Uterus (tissue), 4 donors: ENCODE measurements around the gene PHC2. TPM values are rescaled to one million over a fixed set of nuclear protein-coding genes. Genes with fewer than 3 reads are reported as not detected.

Experiments used
- DNase-seq, 2 donors: peaks; one replicate each; pipeline ENCODE4 v3.0.0-alpha.2; 2019 to 2020
- H3K27ac ChIP-seq, 2 donors: fragments of 200-600 bp; sonication (generic); 1 replicate in 1 of 2; 2 replicates in 1 of 2; pipeline ENCODE4 v1.5.1; 2016 to 2018
- H3K27me3 ChIP-seq, 2 donors: fragments of 200-600 bp; sonication (generic); one replicate each; pipeline ENCODE4 v1.5.1; 2018 to 2019; ENCODE audit warnings: control low read depth in 1 of 2
- H3K36me3 ChIP-seq, 2 donors: fragments of 200-600 bp; sonication (generic); one replicate each; pipeline ENCODE4 v1.5.1; 2019; ENCODE audit warnings: control low read depth in 1 of 2
- H3K4me1 ChIP-seq, 2 donors: fragments of 200-600 bp; sonication (generic); one replicate each; pipeline ENCODE4 v1.5.1; 2018 to 2019; ENCODE audit warnings: control low read depth in 1 of 2
- H3K4me3 ChIP-seq, 2 donors: fragments of 200-600 bp; sonication (generic); 1 replicate in 1 of 2; 2 replicates in 1 of 2; pipeline ENCODE4 v1.5.1; 2018 to 2019; ENCODE audit warnings: mild to moderate bottlenecking in 1 of 2
- H3K9me3 ChIP-seq, 2 donors: fragments of 200-600 bp; sonication (generic); one replicate each; pipeline ENCODE4 v1.5.1; 2019; ENCODE audit warnings: control low read depth in 1 of 2
- POLR2A ChIP-seq, 2 donors: fragments of 450-650 bp; IDR thresholded peaks; one replicate each; pipeline ENCODE4 v1.6.1; 2016; ENCODE audit warnings: antibody characterized with exemption in 2 of 2, mild to moderate bottlenecking in 1 of 2, moderate library complexity in 1 of 2
- intact Hi-C: fragments of 100-400 bp; cut with DNase I; formaldehyde crosslinking; loops from one replicate; pipeline ENCODE4 v1.15.1; 2023; ENCODE audit warnings: low total_unique reads
- total RNA-seq, 4 donors: library from RNA; depleted of rRNA in 3 of 4; stranded (reverse); fragments of >200 nt in 3 of 4; gene quantifications; one replicate each; pipeline versions ENCODE4 v1.1.0 to v1.2.4, GENCODE V29; 2014 to 2023
- TF ChIP-seq, protein P1 (sequence below), 4 experiments: fragments of 200-600 bp in 2 of 4; fragments of 450-650 bp in 2 of 4; sonication (generic) in 2 of 4; IDR thresholded peaks; one replicate each; pipeline ENCODE4 v1.5.1; 2016 to 2019; ENCODE audit warnings: antibody characterized with exemption in 4 of 4, mild to moderate bottlenecking in 2 of 4, moderate library complexity in 1 of 4
- donor health status: DM: yes; HTN: yes; CAD: no.

PHC2 gene
- total RNA-seq, 4 donors from 2014 or later: 51.5 to 203 (median 102) TPM

DNA sequence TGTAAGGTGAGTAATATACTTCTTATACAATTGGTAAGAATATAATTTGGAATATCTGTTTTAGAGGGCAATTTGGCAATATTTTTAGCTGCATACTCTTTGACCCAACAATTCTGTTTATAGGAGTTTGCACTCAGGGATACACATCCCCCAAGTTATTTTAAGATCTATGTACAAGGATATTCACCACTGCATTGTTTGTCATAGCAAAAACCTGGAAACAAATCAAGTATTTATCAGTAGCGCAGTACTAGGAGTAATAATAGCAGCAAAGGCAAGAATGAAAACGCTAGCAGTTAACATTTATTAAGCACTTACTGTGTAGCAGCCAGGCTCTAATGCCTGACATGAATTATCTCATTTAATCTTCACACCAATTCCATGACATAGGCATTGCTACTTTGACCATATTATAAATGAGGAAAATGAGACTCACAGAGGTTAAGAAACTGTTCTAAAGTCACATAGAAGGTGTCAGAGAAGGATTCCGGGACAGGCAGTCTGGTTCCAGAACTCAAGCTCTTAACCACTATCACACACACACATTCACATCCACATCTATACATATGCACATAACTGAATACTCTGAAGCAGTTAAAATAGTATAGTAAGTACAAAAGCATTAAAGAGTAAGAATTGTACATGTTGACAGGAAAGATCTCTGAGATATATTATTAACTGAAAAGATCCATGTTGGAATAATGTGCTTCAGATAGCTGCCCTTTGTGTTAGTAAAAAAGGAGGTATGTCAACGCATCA is 30.6 kb downstream of the PHC2 start:
- TF ChIP-seq, protein P1, sequence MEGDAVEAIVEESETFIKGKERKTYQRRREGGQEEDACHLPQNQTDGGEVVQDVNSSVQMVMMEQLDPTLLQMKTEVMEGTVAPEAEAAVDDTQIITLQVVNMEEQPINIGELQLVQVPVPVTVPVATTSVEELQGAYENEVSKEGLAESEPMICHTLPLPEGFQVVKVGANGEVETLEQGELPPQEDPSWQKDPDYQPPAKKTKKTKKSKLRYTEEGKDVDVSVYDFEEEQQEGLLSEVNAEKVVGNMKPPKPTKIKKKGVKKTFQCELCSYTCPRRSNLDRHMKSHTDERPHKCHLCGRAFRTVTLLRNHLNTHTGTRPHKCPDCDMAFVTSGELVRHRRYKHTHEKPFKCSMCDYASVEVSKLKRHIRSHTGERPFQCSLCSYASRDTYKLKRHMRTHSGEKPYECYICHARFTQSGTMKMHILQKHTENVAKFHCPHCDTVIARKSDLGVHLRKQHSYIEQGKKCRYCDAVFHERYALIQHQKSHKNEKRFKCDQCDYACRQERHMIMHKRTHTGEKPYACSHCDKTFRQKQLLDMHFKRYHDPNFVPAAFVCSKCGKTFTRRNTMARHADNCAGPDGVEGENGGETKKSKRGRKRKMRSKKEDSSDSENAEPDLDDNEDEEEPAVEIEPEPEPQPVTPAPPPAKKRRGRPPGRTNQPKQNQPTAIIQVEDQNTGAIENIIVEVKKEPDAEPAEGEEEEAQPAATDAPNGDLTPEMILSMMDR (IDR thresholded peaks at IDR 0.05): no peak
- no peak for TF ChIP-seq POLR2A (IDR thresholded peaks at IDR 0.05)
- H3K27ac ChIP-seq: no peak overlapping the region
- no peak overlapping the region for H3K4me3 ChIP-seq
- DNase-seq: no peak
- no peaks in the 10 kb centered on the region for H3K4me1 ChIP-seq
- intact Hi-C loops: no loop called here
- H3K9me3 ChIP-seq: no peaks in the 10 kb centered on the region
- no peaks in the 10 kb centered on the region for H3K27me3 ChIP-seq
- no peaks in the 10 kb centered on the region for H3K36me3 ChIP-seq

DNA sequence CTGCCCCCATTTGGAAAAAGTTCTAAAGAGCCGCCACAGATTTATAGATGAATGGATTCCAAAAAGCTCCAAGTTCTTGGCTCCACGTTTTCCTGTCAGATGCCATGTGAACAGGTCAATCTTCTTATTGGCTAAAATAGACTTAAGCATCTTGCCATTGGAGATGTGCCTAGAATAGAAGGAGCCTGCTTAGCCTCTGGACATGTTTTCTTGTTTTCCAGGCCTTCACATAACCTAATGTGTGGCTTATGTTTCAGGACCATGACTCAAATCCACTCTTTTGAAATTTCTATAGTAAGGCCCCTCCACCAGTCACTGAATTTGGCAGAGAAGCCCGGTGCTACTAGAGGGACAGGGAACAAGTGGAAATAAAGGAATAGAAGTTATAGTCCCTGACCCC is 31.5 kb downstream of the PHC2 start:
- no peak for TF ChIP-seq POLR2A (IDR thresholded peaks at IDR 0.05)
- TF ChIP-seq, protein P1 (IDR thresholded peaks at IDR 0.05): no peak
- Histone ChIP-seq H3K36me3 (no peaks in the 10 kb centered on the region), H3K27me3 (no peaks in the 10 kb centered on the region), H3K4me3 (no peak overlapping the region), H3K4me1 (no peaks in the 10 kb centered on the region), H3K27ac (no peak overlapping the region), H3K9me3 (no peaks in the 10 kb centered on the region)
- intact Hi-C loops: no loop called here
- DNase-seq: no peak

DNA sequence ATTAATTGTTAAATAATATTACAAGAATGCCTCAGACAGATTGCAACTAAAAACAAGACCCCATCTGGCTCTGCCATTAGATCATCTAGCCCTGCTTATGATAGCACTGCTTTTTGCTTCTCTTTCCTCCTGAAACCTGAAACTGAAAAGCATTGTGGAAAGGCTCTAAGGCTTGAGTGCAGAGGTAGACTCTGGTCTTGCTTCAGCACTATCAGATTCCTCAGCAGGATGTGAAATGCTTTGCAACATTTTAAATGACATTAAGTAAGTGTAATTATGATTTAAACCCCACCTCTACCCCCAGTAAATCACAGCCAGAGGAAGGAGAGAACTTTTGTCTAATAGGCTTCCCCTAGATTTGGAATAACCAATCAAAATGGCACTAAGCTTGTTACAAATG is 32.9 kb downstream of the PHC2 start:
- H3K4me1 ChIP-seq: no peaks in the 10 kb centered on the region
- DNase-seq: no peak

DNA sequence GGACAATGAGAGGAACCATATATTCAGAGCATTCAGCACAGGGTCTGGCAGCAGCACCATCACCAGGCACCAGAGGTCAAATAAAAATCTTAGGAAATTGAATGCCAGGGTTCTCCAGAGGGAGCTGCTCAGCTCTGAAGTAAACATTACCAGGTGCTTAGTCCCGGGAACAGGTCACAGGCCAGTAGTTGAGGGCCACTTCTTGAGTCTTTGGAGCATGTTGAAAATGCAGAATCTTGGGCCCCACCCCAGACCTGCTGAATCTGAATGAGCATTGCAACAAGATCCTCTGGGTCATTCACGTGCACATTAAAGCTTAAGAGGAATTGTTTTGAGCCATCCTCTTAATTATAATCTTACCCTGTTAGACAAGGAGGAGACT is 33.8 kb downstream of the PHC2 start:
- intact Hi-C loops: no loop called here
- no peak overlapping the region for H3K27ac ChIP-seq

More for the DNA sequence above, 32.9 kb downstream of the PHC2 start:
- intact Hi-C loops: no loop called here
- H3K4me3 ChIP-seq: no peak overlapping the region
- no peak overlapping the region for H3K27ac ChIP-seq
- H3K27me3 ChIP-seq: no peaks in the 10 kb centered on the region
- H3K9me3 ChIP-seq: no peaks in the 10 kb centered on the region
- TF ChIP-seq, protein P1 (IDR thresholded peaks at IDR 0.05): no peak
- TF ChIP-seq POLR2A (IDR thresholded peaks at IDR 0.05): no peak
- no peaks in the 10 kb centered on the region for H3K36me3 ChIP-seq

More for the DNA sequence above, 33.8 kb downstream of the PHC2 start:
- no peaks in the 10 kb centered on the region for H3K36me3 ChIP-seq
- no peaks in the 10 kb centered on the region for H3K27me3 ChIP-seq
- no peaks in the 10 kb centered on the region for H3K9me3 ChIP-seq
- H3K4me3 ChIP-seq: no peak overlapping the region
- H3K4me1 ChIP-seq: no peaks in the 10 kb centered on the region
- no peak for DNase-seq
- TF ChIP-seq POLR2A (IDR thresholded peaks at IDR 0.05): no peak
- TF ChIP-seq, protein P1 (IDR thresholded peaks at IDR 0.05): no peak
